IPS DF 6.9 (cell line): Measurements from ENCODE around the gene RNF181.

Experiments
- DNase-seq: peaks from one replicate; pipeline ENCODE4 v3.0.0-alpha.2; 2013; ENCODE audit warnings: low read depth, low spot score
- H3K27ac ChIP-seq: one replicate; pipeline ENCODE4 v1.5.1; 2013; ENCODE audit warnings: low read length, control low read depth
- H3K27me3 ChIP-seq: 2 replicates; pipeline ENCODE4 v1.6.1; 2013; ENCODE audit warnings: mild to moderate bottlenecking, low read length; ENCODE audit not compliant: control insufficient read depth, insufficient read depth
- H3K36me3 ChIP-seq: 2 replicates; pipeline ENCODE4 v1.6.1; 2013; ENCODE audit warnings: low read length; ENCODE audit not compliant: control insufficient read depth, insufficient read depth
- H3K4me1 ChIP-seq: 2 replicates; pipeline ENCODE4 v1.6.1; 2013; ENCODE audit warnings: low read length; ENCODE audit not compliant: control insufficient read depth, insufficient read depth
- H3K4me3 ChIP-seq: 2 replicates; pipeline ENCODE4 v1.5.1; 2013; ENCODE audit warnings: mild to moderate bottlenecking, low read length
- H3K9me3 ChIP-seq: 2 replicates; pipeline ENCODE4 v1.6.1; 2013; ENCODE audit warnings: low read length, inconsistent platforms; ENCODE audit not compliant: control insufficient read depth, insufficient read depth
- WGBS: extraction: QIAGEN DNeasy Blood & Tissue Kit; methylation state at CpG from one replicate; pipeline ENCODE4 v1.1.7; 2013; ENCODE audit warnings: mixed read lengths, missing lambda C conversion rate; ENCODE audit not compliant: insufficient read length, insufficient coverage; 5-methylcytosine and 5-hydroxymethylcytosine counted together

Gene RNF181

DNA sequence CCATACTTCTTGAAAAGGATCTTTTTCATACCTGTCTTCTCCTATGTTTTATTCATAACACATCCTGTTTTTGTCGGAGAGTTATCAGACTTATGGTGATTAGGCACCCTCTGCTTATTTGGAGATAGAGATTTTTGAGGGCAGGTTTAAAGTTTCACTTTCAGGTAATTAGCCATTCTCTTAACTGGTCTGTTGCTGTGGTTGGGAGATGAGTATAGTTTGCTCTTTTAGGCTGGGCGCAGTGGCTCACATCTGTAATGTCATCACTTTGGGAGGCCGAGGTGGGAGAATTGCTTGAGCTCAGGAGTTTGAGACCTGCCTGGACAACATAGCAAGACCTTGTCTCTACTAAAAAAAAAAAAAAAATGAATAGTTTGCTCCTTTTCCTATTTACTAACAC, 47.2 kb downstream of the RNF181 start:
- no CpG with 5 or more reads among the region's 3 CpGs for WGBS
- no peak for DNase-seq
- Histone ChIP-seq H3K27ac (no peak overlapping the region), H3K9me3 (no peaks in the 10 kb centered on the region), H3K4me3 (no peak overlapping the region), H3K27me3 (no peaks in the 10 kb centered on the region), H3K4me1 (no peaks in the 10 kb centered on the region), H3K36me3 (peaks cover 40% of the 10 kb centered on the region)

DNA sequence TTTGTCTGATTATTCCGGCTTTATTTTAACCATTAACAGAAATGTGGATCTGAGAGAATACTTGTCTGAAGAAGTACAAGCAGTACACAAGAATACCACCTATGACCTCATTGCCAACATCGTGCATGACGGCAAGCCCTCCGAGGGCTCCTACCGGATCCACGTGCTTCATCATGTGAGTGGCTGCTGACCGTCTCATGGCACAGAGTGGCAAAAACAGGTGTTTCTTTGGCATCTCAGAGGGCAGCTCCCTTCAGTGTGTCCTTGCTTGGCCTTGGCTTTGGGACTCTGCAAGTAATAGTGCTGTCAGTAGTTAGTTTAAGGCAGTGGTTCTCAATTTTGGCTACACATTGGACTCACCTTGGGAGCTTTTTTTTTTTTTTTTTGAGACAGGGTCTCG, 49.4 kb downstream of the RNF181 start:
- H3K27ac ChIP-seq: no peak overlapping the region
- H3K27me3 ChIP-seq: no peaks in the 10 kb centered on the region
- no peaks in the 10 kb centered on the region for H3K9me3 ChIP-seq
- no peak for DNase-seq
- no peak overlapping the region for H3K4me3 ChIP-seq
- H3K4me1 ChIP-seq: no peaks in the 10 kb centered on the region
- WGBS: no CpG with 5 or more reads among the region's 8 CpGs
- peaks cover 48% of the 10 kb centered on the region for H3K36me3 ChIP-seq

DNA sequence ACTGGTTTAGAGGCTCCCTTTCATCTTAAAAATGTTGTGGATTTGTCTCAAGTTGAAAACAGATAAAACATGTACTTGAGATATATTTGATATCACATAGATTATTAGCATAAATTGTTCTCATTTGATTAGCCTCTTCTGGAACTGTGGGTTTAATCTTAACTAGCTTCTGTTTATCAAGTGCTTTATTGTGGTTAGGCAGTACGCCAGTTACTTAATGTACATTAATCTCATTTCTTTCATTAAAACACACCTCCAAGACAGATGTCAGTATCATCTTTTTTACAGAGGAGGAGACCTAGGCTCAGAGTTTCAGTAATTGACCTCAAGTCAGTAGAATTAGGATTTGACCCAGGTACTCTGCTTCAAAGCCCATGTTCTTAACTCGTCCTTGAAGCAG, 50.6 kb downstream of the RNF181 start:
- Histone ChIP-seq H3K27me3 (no peaks in the 10 kb centered on the region), H3K36me3 (peaks cover 47% of the 10 kb centered on the region), H3K9me3 (no peaks in the 10 kb centered on the region), H3K27ac (no peak overlapping the region), H3K4me3 (no peak overlapping the region), H3K4me1 (no peaks in the 10 kb centered on the region)
- WGBS: no CpG with 5 or more reads among the region's 2 CpGs
- DNase-seq: no peak
